M059J (cell line): ENCODE results near the gene CDX2. TPM values are rescaled to one million over a fixed set of nuclear protein-coding genes. Genes with fewer than 3 reads are reported as not detected.

Experiments
- DNase-seq: peaks from one replicate; pipeline ENCODE4 v3.0.0-alpha.2; 2012; ENCODE audit warnings: low read depth
- total RNA-seq: library from RNA; depleted of rRNA; stranded (reverse); fragments of >200 nt; shearing (Covaris generic); gene quantifications from 2 replicates; pipeline ENCODE4 v1.2.3, GENCODE V29; 2014

CDX2 gene
- total RNA-seq, 1 experiment from 2014 or later = not detected

- DNase-seq = no peak
Measured at GRCh38 chr13:27978301-27978968, 9.3 kb upstream of the CDX2 start.

- DNase-seq = no peak
Measured at GRCh38 chr13:27977476-27978300, 8.6 kb upstream of the CDX2 start.

- no peak for DNase-seq
Measured at GRCh38 chr13:27976362-27977091, 7.4 kb upstream of the CDX2 start.

GRCh38 chr13:27975564-27976361 lies 6.6 kb upstream of the CDX2 start:
- no peak for DNase-seq

GRCh38 chr13:27973961-27974662 lies 5.0 kb upstream of the CDX2 start:
- no peak for DNase-seq

- DNase-seq = no peak
Measured at GRCh38 chr13:27973291-27973690, 4.2 kb upstream of the CDX2 start.

DNA sequence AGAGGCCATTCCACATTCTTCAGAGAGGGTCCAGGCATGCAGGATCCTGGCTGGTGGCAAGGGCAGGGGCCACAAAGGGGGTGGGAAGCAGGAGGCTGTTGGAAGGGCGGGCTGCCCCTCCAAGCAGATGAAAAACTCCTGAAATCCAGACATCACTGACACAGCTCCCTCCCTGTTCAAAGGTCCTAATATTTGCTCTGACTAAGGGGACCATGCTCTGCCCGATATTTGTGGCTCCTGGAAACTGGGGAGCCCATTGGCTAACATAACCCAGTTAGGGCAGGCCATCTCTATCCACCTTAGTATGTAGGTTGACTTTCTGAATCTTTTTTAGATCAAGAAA lies 3.3 kb upstream of the CDX2 start:
- DNase-seq = no peak

DNA sequence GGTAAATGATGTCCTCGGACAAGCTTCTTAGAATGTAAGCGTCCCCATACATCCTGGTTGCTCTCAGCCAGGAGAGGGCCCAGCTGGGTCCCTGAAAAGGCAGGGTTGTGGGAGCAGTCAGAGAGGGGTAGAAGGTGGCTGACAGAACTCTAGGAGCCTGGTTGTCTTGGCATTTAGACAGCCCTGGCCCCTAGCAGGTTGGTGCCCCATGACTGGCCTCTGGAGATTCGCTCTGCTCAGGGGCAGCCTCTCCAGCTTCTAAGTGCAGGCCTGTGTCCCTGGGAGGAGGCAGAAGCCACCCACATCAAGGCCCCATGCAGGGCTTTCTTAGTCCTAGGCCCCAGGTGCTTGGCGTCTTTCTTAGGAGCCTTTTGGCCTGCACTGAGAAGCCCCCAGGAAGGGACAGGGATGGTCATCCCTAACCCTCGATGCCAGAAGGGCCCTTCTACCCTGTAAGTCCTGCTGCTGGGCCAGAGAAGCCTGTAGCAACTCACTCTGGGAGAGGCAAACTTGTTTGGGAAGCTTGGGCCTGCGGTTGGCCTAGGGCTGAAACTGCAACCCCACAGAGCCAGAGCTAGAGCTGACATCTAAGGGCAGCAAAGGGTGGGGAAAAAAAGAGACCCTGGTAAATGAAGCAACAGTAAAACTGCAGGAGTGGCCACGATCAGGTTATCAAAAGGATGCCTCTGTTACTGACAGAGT lies 2.8 kb upstream of the CDX2 start:
- no peak for DNase-seq

DNA sequence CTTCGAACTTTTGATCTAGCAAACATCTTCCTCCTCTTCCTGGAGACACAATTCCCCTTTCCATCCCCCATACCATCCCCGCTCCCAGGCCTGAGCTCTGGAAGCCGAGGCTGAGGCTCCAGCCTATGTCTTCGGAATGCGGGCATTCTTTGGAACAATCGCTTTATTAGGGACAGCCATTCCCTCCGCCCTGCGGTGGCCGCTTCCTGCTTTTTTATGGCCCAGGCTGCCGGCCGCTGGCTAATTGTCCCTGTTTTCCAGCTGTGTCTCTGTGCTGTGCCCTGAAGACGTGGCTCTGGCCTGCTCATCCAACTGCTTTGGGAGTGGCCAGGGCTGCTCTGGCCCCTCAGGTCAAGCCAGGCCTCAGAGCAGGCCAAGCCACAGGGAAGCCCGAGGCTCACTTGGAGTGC lies 2.1 kb upstream of the CDX2 start:
- no peak for DNase-seq

GRCh38 chr13:27970382-27971235 lies 1.5 kb upstream of the CDX2 start:
- no peak for DNase-seq

GRCh38 chr13:27969866-27970229 lies 733 bp upstream of the CDX2 start:
- DNase-seq = no peak

DNA sequence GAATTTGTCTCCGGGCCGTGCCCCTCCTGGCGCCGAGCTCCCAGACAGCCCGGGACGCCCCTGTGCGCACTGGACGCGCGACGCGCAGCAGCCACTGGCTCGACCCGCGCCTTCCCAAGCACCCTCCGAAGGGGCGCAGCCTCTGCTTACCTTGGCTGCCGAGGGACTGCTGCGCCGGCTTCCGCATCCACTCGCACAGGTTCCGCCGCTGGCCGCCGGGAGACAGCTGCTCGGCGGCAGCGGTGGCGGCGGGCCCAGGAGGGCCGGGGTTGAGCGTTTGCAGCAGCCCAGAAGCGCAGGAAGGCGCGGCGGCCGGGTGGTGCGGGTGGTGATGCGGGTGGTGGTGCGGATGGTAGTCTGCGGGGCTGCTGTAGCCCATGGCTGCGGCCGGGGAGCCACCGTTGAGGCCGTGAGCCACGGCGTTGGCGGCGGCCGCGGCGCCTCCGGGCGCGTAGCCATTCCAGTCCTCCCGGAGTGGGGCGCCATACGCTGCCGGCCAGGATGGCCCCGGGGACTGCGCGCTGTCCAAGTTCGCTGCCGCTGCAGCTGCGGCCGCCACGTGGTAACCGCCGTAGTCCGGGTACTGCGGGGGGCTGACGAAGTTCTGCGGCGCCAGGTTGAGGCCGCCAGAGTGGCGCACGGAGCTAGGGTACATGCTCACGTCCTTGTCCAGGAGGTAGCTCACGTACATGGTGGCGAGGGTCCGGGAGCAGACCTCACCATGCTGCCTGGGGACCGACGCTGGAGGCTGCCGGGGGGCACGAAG lies 616 bp downstream of the CDX2 start:
- no peak for DNase-seq

DNA sequence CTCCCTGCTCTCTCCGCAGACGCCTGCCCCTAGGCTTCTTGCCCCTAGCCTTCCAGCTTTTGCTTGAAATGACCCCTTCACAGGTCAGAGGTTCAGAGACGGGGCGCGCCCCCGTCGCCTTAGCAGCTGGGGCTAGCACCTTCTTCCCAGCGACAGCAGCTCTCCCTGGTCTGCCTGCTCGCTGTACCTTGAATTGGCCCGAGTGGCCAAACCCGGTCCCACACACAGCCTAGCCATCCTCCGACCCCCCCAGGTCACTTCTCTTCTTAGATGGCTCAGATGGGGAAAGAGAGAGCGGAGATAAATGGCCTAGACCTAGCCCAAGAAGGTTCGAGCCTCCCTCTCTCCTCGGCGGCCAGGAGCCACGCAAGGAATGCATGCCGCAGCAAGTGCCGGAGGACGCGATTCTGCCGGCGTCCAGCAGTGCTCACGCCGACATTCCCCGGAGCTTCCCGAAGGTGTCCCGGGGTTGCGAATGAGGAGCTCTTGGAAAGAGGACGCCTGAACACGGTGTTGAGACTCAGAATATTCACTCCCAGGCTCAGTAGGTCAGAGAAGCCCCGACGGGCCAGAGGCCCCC lies 1.3 kb downstream of the CDX2 start:
- no peak for DNase-seq

- no peak for DNase-seq
Measured at GRCh38 chr13:27967203-27967735, 1.8 kb downstream of the CDX2 start.

GRCh38 chr13:27966641-27967202 lies 2.4 kb downstream of the CDX2 start:
- no peak for DNase-seq

GRCh38 chr13:27965740-27966640 lies 3.1 kb downstream of the CDX2 start:
- no peak for DNase-seq

DNA sequence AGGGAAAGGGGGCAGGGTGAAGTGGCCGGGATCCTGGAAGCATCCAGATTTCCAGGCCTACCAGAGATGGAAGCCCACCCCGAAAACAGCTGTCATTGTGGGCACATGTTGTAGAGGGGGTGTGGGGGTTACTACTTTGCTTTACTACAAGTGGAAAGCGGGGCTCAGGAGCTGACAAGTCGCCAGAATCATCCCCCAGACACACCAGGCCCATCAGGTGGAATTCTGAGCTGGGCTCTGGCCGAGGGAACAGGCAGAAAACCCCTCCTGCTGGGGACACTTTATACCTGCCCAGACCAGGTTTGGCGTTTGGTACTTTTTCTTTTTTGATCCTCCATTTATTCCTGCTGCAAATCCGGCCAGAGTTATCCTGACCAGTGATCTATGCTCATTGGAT lies 3.8 kb downstream of the CDX2 start:
- no peak for DNase-seq
